ENCODE measurements around the gene CARS1. TPM values are rescaled to one million over a fixed set of nuclear protein-coding genes. Genes with fewer than 3 reads are reported as not detected.

Gene CARS1
- total RNA-seq, 6 donors from 2014 or later, result 28.9 to 54.1 (median 43.0) TPM

DNA sequence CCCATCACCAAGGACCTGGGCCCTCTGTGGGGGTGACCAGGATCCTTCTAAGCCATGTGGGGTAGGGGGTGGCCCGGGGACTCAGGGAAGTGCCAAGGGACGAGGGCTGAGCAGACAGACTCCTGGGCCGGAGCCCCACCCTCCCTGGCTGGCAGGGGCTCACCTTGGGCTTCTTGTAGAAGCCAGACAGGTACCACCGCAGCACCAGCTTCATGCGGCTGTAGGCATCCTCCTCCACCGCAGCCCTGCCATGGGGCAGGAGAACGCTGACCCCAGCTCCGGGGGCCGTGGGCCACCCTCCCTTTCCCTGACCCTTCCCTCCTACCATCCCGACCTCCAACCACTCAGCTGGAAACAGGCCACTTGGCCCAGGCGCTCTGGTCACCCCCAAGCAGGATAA, 45.9 kb upstream of the CARS1 start:
- ATAC-seq (ENCODE audit: low FRiP score in 2 of 2) (no peak), DNase-seq (peak; percentile 20 to 70)
- Histone ChIP-seq H3K9me3 (no peaks in the 10 kb centered on the region), H3K4me3 (no peak overlapping the region), H3K27ac (no peak overlapping the region), H3K4me1 (peaks cover 4 to 13% (median 5%) of the 10 kb centered on the region in 4 donors), H3K36me3 (peaks cover 0 to 69% (median 24%) of the 10 kb centered on the region in 4 donors), H3K27me3 (no peaks in the 10 kb centered on the region)
- WGBS, 2 donors, result 94% methylated on average over 8 to 10 of the region's 11 CpGs
- no peak for TF ChIP-seq EP300 (IDR thresholded peaks at IDR 0.05)
- TF ChIP-seq POLR2A (IDR thresholded peaks at IDR 0.05), result no peak
- TF ChIP-seq, protein P1, sequence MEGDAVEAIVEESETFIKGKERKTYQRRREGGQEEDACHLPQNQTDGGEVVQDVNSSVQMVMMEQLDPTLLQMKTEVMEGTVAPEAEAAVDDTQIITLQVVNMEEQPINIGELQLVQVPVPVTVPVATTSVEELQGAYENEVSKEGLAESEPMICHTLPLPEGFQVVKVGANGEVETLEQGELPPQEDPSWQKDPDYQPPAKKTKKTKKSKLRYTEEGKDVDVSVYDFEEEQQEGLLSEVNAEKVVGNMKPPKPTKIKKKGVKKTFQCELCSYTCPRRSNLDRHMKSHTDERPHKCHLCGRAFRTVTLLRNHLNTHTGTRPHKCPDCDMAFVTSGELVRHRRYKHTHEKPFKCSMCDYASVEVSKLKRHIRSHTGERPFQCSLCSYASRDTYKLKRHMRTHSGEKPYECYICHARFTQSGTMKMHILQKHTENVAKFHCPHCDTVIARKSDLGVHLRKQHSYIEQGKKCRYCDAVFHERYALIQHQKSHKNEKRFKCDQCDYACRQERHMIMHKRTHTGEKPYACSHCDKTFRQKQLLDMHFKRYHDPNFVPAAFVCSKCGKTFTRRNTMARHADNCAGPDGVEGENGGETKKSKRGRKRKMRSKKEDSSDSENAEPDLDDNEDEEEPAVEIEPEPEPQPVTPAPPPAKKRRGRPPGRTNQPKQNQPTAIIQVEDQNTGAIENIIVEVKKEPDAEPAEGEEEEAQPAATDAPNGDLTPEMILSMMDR (IDR thresholded peaks at IDR 0.05), result no peak
- TF ChIP-seq POLR2AphosphoS5 (IDR thresholded peaks at IDR 0.05), result no peak

DNA sequence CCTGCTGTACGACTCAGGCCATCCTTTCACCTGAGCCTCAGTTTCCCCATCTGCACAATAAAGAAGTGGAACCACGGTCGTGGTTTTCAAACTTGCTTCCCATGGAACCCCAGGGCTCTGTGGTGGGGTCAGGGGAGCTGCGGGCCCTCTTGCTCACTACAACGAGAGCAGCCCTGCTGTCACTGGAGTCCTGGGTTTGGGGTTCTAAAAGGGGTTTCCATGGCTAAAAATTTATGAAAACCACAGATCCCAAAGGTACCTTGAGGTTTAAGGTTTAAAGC, 45.4 kb upstream of the CARS1 start:
- TF ChIP-seq POLR2A (IDR thresholded peaks at IDR 0.05) (no peak), POLR2AphosphoS5 (IDR thresholded peaks at IDR 0.05) (no peak), EP300 (IDR thresholded peaks at IDR 0.05) (no peak)
- TF ChIP-seq, protein P1 (IDR thresholded peaks at IDR 0.05), result no peak
- ATAC-seq (ENCODE audit: low FRiP score in 2 of 2), result no peak
- Histone ChIP-seq H3K27me3 (no peaks in the 10 kb centered on the region), H3K4me1 (peaks cover 4 to 13% (median 5%) of the 10 kb centered on the region in 4 donors), H3K4me3 (no peak overlapping the region), H3K9me3 (no peaks in the 10 kb centered on the region), H3K27ac (no peak overlapping the region), H3K36me3 (peaks cover 0 to 65% (median 21%) of the 10 kb centered on the region in 4 donors)
- no peak for DNase-seq
- WGBS, 2 donors, result 91 to 94% methylated on average over 5 of the region's 5 CpGs

DNA sequence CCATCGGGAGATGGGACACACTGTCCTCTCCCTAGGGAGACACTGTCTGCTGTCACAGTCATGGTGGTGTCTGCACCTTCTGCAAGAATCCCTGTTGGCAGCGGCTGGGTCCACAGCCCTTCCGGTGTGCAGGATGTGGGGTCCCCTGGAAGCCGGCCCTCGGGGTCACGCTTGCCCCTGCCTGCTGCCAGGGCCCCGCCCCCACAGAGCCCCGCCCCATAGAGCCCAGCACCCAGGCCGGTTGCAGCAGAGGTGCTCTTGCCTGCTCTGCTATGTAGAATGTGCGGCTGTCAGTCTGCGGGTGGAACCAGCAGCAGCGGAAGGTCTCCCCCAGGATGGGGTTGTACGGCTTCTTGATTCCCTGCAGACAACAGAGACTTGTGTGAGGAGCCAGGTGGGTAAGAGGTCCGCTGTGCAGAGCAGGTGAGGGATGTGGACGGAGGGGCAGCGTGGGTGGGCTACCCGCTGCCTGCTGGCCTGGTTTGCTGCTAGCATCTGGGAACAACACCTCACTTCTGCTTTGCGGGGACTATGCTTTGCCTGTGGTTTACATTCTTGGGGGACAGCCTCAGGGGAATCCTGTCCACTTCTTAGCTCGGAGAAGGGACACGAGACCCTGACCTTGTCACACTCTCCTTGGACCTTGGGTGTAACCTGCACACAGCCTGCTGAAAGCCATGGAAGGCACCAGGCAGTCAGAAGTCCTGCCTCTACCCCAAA, 44.9 kb upstream of the CARS1 start:
- DNase-seq, result peak in 1 of 2 donors; percentile 57
- ATAC-seq (ENCODE audit: low FRiP score in 2 of 2), result no peak
- Histone ChIP-seq H3K27ac (peak overlapping the region in 2 of 4 donors; percentile 11 to 27), H3K9me3 (no peaks in the 10 kb centered on the region), H3K4me1 (peaks cover 4 to 13% (median 5%) of the 10 kb centered on the region in 4 donors), H3K4me3 (no peak overlapping the region), H3K27me3 (no peaks in the 10 kb centered on the region), H3K36me3 (peaks cover 0 to 65% (median 17%) of the 10 kb centered on the region in 4 donors)
- WGBS, 2 donors, result 92% methylated on average over 2 to 12 of the region's 20 CpGs
- TF ChIP-seq POLR2AphosphoS5 (IDR thresholded peaks at IDR 0.05) (no peak), POLR2A (IDR thresholded peaks at IDR 0.05) (no peak), EP300 (IDR thresholded peaks at IDR 0.05) (no peak)
- TF ChIP-seq, protein P1 (IDR thresholded peaks at IDR 0.05), result no peak

DNA sequence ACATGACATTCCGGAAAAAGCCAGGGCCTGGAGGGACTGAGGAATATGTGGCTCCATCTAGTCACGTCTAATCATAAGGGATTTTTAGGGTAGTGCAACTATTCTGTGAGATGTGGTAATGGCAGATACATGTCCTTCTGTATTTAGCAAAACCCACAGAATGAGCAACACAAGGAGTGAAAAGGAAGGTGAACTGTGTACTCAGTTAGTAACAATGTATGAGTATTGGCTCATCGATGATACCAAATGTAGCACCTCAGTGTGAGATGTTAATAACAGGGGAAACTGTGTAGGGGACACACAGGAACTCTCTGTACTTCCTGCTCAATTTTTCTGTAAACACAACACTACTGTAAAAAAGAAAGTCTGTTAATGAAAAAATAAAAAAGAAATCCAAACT, 42.0 kb upstream of the CARS1 start:
- DNase-seq (no peak), ATAC-seq (ENCODE audit: low FRiP score in 2 of 2) (no peak)
- H3K27me3 ChIP-seq, result no peaks in the 10 kb centered on the region
- peaks cover 0 to 54% (median 10%) of the 10 kb centered on the region in 4 donors for H3K36me3 ChIP-seq
- peaks cover 18 to 22% (median 19%) of the 10 kb centered on the region in 4 donors for H3K4me1 ChIP-seq
- H3K27ac ChIP-seq, result peak overlapping the region in 2 of 4 donors; percentile 26 to 51
- 71 to 78% methylated on average over 3 of the region's 3 CpGs for WGBS, 2 donors
- TF ChIP-seq EP300 (IDR thresholded peaks at IDR 0.05), result no peak
- TF ChIP-seq, protein P1 (IDR thresholded peaks at IDR 0.05), result no peak
- TF ChIP-seq POLR2AphosphoS5 (IDR thresholded peaks at IDR 0.05), result no peak
- TF ChIP-seq POLR2A (IDR thresholded peaks at IDR 0.05), result no peak
- no peak overlapping the region for H3K4me3 ChIP-seq
- H3K9me3 ChIP-seq, result no peaks in the 10 kb centered on the region
